Inferior parietal cortex (tissue), 1 donor: ENCODE measurements around the gene GAL3ST2.
"Not testable (repeated sequence)": the region's sequence is repeated elsewhere in the genome, so short reads cannot be mapped to it uniquely, and the experiment has no call there.

Experiments
- DNase-seq: peaks from one replicate; pipeline ENCODE4 v3.0.0-alpha.2; 2016; ENCODE audit errors: extremely low spot score

The GAL3ST2 gene

GRCh38 chr2:241768850-241769249, 7.8 kb upstream of the GAL3ST2 start:
- no peak for DNase-seq

- no peak for DNase-seq
Observed at GRCh38 chr2:241769819-241770184, 6.8 kb upstream of the GAL3ST2 start.

DNA sequence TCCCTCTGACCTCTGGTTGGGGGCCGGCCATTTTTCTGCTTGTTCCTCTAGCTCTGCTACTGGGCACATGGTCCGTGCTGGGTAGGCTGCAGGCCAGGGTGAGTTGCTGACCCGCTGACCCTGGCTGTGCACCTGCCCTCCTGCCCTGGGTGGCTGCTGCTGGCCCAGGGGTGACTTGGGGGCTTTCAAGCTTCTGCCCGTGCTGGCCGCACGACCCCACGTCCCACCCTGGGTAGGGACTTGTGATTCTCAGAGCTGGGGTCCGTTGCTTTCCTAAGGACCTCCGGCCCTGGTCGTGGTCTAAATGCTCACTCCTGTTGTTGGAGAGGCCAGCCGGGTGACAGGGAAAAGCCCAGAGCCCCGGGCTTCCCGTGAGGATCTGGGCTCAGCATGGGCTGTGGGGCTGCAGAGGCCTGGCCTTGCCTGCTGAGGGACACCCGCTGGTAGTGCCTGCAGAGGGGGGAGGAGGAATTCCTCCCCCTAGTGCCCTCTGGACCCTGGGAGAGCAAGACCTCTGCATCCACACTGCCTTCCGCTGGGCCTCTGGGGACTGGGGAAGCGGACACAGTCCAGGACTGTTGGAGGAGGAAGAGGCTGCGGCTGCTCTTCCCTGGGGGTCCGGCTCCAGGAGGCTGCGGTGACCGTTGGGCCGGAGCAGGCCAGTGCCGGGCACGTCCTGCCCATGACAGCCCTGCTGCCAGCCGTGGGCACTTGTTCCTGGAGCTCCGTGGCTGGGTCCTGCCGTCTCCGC, 6.3 kb upstream of the GAL3ST2 start:
- DNase-seq: no peak

DNA sequence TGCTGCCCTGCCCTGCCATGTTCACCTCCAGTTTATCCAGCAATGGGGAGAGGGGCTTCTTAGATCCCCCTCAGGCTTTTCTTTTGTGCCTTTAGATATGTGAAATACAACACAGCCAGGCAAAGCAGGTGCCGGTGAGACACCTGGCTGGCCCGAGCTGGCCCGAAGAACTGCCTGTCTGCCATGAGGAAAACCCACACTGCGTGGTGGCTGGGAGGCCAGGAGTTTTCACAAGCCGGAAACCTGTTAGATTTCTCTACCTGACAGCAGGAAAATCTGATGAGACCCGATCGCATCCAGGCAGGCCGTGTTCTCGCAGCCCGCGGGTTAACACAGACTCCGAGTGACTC, 5.7 kb upstream of the GAL3ST2 start:
- no peak for DNase-seq

GRCh38 chr2:241771286-241772062, 5.1 kb upstream of the GAL3ST2 start:
- DNase-seq: no peak

- DNase-seq: no peak
Observed at GRCh38 chr2:241772063-241772499, 4.5 kb upstream of the GAL3ST2 start.

- DNase-seq: no peak
Observed at GRCh38 chr2:241773511-241774418, 2.9 kb upstream of the GAL3ST2 start.

DNA sequence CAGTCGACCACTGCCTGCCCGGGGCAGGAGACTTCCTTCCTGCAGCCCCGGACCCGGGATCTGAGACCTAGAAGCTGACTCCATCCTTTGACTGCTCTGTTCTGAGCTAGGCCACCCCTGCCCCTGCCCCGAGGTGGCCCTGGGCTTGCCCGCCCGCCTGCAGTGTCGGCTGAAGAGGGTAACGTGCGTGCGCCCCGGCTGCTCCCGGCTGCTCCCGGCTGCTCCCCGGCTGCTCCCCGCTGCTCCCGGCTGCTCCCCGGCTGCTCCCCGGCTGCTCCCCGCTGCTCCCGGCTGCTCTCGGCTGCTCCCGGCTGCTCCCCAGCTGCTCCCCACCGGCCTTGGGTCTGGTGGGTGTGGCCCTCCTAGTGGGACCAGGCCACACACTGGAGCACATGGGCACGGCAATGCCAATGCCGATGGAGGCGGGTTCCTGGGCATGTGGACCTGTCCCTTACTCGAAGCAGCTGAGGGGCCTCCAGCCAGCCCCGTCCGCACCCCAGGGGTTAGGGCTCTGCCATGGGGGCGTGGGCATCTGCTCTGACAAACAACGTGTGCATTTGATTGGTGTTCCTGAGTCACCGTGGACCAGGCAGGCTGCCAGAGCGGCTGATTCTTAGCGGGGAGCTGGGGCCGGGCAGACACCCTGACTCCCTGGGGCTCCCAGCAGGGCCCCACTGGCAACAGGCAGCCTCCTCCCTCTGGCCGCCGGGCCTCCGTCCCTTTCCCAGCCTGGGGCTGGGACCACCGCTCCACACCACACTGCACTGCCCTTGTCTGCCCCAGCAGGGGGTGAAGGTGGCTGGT, 2.0 kb upstream of the GAL3ST2 start:
- DNase-seq: no peak

GRCh38 chr2:241775223-241776177, 1.1 kb upstream of the GAL3ST2 start:
- no peak for DNase-seq

GRCh38 chr2:241777170-241777685, 606 bp downstream of the GAL3ST2 start:
- no peak for DNase-seq

GRCh38 chr2:241777686-241778627, 1.3 kb downstream of the GAL3ST2 start:
- no peak for DNase-seq

DNA sequence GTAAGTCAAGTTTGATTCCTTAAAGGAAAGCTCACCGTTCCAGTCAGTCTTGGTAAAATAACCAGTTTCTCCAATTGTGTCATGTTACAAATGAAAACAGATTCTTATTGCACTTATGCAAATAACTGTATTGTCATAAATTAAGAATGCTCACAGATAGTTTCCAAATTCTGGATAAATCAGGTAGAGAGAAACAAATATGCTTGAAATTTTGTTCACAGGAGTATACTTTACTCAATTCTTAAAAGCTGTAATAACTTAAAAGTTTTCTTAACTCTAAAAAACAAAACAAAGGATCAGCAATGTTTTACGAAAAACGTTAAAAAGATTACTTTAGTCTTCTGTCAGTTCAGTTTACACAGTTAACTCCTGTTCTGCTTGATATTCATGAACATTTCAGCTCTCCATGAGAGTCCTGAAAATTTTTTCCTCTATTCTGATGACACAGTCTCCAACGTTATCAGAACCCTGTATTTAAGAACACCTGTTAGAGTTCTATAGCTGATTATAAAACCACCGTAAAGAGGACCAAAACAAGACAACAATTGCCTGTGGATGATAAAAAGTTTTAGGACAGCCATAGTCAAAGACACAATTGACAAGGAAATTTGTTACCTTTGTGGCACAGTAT, 4.4 kb downstream of the GAL3ST2 start:
- DNase-seq: no peak

GRCh38 chr2:241782053-241782452, 5.4 kb downstream of the GAL3ST2 start:
- not testable (repeated sequence) for DNase-seq

DNA sequence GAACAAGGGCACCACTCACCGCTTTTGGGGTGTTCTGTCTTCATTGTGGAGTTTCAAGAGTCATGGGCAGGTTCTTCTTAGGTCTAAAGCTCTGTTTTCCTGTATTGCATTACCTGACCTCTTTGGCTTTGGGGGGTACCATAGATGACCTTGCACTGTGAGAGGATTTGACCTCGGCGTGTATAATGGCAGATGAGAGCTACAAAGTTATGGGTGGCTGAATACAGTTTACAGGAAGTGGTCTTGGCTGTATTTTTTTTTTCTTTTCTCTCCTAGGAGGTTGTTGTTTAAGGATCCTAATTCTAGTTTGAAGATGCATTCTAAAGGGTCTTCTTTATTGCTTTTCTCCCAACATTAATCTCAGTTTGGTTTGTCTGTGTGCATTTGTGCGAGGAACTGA, 11.5 kb downstream of the GAL3ST2 start:
- no peak for DNase-seq

DNA sequence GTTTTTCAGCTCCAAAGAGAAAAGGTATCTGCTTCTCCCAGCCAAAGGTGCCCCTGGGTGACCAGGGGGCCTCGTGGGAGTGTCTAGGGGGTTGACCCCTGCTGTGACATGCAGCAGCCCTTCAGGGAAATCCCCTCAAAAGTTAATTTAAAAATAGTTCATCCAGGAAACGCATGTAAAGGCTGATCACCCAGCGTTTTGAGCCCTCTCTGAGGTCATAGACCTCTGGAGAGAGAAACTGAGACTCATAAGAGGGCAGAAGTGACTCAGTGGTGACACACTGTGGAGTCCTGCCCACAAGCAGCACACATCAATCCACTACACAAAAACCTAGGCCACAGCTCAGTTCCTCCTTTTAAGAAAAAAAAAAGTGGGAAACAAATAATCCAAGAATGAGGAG, 11.9 kb downstream of the GAL3ST2 start:
- DNase-seq: no peak

GRCh38 chr2:241791385-241791784, 14.8 kb downstream of the GAL3ST2 start:
- DNase-seq: not testable (repeated sequence)

GRCh38 chr2:241793385-241793784, 16.8 kb downstream of the GAL3ST2 start:
- DNase-seq: no peak

DNA sequence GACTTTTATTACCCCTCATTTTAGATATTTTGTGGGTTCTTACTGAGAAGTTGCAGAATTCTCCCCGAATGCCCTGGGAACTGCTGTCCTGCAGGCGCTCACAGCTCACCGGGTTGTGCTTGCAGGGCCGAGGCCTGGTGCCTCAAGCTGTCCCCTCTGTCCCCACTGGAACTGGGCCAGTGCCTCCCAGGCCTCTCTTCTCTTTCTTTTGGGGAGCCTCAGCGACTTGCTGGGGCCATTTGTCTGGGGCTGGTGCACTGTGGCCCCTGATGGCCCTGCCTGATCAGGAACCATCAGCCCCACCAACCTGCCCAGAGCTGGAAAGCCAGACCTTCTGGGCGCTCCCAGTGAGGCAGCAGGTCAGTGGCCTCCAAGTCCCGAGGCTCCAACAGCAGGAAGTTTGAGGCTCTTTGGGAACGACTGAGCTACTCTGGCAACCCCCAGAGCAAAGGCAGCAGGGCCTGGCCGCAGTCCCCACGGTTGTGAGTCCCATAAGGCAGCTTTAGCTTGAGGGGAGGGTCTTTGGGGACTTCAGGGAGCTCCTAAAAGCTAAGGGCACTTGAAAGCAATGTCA, 17.7 kb downstream of the GAL3ST2 start:
- DNase-seq: no peak
